HG03280 (cell line): ENCODE data around the gene HLA-A.

ENCODE experiments used
- ATAC-seq: cut with Tn5 transposase; IDR thresholded peaks from one replicate; pipeline ENCODE4 v1.9.1; 2021; ENCODE audit warnings: mild to moderate bottlenecking, moderate library complexity; ENCODE audit not compliant: unreplicated experiment

HLA-A gene

DNA sequence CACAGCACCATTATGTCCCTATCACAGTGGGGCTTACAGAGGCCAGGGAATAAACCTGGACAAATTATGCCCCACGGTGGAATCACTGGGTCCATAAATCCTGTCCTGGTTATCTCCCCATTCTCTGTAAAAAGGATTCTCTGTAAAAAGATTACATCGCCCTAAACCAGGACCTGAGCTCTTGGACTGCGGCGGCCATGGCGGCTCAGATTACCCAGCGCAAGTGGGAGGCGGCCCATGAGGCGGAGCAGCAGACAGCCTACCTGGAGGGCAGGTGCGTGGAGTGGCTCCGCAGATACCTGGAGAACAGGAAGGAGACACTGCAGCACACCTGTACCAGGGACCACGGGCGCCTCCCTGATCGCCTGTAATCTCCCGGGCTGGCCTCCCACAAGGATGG is 8.4 kb upstream of the HLA-A start:
- no peak for ATAC-seq

DNA sequence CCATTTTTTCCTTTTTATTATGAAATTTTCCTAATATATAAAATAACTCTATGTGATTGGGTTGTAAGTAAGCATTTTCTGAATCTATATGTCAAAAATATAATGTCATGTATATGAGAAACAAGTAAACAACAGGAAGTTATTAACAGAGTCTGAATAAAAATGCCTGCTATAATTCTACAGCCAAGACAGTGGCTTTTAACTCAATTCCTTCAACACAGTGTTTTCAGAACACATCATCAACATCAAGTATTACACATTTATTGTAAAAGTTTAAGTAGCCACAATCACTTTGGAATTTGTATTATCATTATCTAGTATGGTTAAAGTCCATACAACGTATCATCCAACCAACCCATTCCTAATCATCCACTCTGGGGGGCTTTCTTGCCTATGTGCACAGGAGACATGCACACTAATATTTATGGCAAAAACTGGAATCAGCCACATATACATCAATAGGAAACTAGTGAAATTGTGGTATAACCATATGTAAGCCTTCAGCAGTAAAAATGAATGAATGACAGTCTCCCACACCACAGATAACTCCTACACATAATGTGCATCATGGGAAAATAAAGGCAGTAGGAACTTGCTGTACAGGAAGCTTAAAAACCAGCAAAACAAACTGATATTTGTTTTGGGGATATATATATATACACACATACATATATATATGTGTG is 6.9 kb upstream of the HLA-A start:
- no peak for ATAC-seq

DNA sequence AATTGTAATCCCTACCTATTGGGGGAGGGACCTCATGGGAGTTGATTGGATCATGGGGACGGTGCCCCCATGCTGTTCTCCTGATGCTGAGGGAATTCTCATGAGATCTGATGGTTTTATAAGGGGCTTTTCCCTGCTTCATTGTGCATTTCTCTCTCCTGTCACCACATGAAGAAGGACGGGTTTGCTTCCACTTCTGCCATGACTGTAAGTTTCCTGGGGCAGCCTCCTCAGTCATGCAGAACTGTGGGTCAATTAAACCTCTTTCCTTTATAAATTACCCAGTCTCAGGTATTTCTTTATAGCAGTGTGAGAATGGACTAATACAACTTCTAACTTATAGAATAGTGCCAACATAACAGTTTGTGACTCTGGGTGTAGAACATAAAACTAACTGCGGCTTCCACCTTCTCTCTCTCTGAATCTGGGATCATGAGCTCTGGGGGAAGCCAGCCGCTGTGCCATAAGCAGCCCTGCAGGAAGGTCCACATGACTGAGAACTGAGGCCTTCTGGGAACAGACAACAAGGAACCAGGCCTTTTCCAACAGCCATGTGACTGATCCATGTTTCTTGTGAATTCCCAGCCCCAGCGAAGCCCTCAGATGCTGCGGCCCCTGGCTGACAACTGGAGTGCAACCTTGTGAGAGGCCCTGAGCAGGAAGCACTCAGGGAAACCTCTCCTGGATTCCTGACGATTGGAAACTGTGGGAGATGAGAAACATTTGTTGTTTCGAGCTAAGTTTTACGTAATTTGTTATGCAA is 3.4 kb upstream of the HLA-A start:
- no peak for ATAC-seq

DNA sequence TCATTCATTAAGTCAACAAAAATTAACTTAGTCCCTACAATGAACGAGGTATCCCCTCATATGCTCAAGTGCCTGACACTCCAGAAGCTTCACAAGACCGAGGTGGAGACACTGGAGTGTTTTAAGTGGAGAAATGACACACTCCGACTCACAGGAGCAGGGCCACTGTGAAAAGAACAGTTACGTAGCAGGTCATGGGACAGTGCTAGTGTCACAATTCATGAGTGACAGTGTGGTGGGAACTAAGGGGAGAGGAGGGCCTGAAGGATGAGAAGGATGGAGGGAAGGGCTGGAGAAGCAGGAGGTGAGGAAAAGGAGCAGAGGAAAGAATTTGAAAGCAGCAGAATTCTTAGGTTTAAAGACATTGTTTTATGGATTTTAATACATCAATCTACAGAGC is 1.3 kb upstream of the HLA-A start:
- ATAC-seq, result no peak

DNA sequence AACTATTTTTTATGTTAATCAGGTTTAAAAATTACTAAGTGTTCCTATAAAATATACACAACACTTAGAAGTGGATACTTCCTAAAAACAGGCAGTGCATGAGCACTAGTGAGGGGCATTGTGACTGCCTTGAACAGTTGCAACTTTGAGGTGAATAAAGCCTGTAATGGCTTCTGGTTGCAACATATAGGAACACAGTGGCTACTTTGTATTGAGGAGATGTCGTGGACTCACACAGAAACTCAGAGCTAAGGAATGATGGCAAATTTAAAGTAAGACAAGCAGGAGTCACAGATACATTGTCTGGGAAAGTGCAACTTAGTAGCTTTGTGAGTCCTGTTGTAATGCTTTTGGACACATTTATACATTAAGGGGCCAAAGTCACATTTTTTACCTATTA is 861 bp upstream of the HLA-A start:
- ATAC-seq, result no peak

DNA sequence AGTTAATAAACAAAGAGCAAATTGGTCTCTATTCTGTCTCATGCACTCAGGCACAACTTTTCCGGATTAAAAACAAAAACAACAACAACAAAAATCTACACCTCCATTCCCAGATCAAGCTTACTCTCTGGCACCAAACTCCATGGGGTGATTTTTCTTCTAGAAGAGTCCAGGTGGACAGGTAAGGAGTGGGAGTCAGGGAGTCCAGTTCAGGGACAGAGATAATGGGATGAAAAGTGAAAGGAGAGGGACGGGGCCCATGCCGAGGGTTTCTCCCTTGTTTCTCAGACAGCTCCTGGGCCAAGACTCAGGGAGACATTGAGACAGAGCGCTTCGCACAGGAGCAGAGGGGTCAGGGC is 437 bp upstream of the HLA-A start:
- ATAC-seq, result no peak

DNA sequence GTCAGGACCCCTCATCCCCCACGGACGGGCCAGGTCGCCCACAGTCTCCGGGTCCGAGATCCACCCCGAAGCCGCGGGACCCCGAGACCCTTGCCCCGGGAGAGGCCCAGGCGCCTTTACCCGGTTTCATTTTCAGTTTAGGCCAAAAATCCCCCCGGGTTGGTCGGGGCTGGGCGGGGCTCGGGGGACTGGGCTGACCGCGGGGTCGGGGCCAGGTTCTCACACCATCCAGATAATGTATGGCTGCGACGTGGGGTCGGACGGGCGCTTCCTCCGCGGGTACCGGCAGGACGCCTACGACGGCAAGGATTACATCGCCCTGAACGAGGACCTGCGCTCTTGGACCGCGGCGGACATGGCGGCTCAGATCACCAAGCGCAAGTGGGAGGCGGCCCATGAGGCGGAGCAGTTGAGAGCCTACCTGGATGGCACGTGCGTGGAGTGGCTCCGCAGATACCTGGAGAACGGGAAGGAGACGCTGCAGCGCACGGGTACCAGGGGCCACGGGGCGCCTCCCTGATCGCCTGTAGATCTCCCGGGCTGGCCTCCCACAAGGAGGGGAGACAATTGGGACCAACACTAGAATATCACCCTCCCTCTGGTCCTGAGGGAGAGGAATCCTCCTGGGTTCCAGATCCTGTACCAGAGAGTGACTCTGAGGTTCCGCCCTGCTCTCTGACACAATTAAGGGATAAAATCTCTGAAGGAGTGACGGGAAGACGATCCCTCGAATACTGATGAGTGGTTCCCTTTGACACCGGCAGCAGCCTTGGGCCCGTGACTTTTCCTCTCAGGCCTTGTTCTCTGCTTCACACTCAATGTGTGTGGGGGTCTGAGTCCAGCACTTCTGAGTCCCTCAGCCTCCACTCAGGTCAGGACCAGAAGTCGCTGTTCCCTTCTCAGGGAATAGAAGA is 978 bp downstream of the HLA-A start:
- peak; percentile 19 for ATAC-seq

DNA sequence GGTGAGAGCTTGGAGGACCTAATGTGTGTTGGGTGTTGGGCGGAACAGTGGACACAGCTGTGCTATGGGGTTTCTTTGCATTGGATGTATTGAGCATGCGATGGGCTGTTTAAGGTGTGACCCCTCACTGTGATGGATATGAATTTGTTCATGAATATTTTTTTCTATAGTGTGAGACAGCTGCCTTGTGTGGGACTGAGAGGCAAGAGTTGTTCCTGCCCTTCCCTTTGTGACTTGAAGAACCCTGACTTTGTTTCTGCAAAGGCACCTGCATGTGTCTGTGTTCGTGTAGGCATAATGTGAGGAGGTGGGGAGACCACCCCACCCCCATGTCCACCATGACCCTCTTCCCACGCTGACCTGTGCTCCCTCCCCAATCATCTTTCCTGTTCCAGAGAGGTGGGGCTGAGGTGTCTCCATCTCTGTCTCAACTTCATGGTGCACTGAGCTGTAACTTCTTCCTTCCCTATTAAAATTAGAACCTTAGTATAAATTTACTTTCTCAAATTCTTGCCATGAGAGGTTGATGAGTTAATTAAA is 3.0 kb downstream of the HLA-A start:
- ATAC-seq, result no peak

DNA sequence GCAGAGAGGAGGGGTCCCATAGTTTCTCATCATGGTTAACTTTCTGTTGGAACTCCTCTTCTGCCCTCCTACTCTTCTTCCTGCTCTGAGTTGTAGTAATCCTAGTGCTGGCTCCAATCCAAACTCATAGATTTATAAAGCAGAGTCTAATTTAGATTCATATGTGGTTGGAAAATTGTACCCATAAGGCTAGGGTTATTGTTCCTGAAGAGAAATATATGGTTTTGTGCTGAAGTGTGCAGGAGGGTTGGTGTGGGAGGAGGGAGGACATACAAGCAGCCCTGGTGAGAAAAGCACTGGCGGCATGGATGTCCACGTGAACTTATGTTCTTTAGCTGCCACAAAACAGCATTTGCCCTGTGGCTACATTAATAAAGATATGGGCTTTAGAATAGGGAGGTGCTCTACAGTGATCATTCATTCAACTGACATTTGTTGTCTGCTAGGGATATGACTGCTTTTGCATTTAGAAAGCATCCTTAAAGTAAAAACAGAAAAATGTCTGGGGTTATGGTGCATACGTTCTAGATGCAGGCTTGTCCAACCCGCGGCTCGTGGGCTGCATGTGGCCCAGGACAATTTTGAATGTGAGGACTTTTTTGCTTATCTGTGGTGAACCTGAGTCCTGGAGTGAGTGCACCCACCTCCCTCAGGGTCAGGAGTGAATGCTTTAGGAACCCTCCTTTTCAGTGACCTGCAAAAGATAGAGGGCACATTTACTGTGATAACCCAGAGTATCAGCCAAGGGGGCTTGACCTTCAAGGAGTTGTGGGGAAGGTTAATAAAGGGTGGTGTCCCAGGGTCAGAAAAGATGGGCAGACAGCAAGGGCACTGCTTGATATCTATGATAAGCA is 4.1 kb downstream of the HLA-A start:
- no peak for ATAC-seq

DNA sequence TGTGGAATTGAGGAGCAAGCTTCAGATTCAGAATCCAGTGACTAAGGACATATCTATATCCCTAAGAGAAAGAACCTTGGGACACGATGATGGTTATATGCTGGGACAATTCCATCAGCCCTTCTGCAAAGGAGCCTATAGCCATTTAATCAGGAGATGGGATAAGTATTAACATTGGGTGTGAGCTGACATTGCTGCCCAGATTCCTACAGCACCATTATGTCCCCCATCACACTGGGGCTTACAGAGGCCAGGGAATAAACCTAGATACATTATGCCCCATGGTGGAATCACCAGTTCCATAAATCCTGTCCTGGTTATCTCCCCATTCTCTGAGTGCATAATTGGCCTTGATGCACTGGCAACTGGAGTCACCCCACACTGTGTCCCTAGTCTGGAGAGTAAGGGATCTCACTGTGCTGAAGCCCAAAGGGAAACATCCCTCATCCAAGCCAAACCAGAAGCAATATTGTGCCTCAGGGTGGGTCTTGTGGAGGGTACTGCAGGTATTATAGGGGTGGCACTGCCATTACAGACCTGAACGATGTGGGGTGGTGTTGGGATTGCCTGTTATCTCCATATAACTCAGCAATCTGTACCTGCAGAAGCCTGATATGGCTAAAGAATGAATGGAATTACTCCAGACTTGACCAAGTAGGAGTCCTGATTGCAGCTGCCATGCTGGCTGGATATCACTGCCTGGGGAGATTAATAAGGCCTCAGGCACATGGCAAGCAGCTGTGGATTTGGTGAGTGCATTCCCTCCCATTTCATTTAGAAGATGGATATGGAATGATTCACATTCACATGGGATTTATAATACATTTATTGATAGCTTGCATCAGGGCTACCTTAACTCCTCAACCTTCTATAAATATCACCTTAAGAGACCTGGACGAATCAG is 5.0 kb downstream of the HLA-A start:
- ATAC-seq, result no peak

DNA sequence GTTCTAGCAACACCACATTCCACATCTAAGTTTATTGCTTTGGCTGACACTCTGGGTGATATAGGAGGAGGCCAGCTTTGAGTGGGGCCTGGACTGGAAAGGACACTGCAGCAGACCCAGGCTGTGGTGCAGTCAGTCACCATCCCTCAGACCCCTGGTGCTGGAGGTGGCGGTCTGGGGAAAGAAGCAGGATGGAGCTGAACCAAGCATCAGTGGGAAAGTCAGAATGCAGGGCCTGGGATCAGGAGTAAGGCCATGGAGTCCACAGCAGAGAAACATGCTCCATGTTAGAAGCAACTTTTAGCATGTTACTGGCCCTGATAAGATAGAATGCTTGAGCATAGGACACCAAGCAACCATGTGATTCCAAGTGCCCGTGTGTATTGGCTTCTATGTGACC is 5.9 kb downstream of the HLA-A start:
- no peak for ATAC-seq

DNA sequence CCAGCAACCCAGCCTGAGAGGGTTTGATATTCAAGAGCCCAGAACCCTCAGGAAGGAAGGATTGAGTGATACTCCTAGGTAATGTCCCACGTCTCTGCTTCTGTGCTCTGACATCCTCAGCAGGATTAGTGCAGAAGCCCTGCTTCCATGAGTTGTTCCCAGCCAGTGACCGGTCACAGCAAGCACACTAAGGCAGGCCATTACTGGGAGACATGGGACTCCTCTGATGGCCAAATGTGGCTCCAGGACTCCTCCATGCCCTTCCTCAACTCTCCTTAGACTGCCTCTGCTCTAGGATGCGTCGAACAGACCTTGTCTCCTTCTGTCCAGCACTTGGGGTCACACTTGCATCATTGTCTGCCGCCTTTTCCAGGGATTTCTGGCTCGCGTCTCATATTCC is 7.6 kb downstream of the HLA-A start:
- no peak for ATAC-seq

DNA sequence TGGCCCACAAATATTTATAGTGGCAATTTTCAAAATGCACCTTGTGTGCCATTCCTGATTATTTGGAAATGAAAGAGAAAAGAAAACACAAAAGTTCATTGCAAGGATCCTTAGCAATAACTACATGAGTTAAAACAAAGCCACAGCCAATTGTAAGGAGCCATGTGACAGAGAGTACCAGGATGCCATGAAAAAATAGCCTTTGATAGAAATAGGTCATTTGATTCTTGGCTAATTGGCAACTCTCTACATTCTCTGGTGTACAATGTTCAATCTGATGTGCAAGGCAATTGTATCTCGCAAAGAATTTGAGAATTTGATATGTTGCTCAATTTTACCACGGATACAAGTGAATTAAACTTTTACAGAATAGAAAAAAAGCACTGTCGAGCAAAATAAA is 9.6 kb downstream of the HLA-A start:
- ATAC-seq, result no peak

DNA sequence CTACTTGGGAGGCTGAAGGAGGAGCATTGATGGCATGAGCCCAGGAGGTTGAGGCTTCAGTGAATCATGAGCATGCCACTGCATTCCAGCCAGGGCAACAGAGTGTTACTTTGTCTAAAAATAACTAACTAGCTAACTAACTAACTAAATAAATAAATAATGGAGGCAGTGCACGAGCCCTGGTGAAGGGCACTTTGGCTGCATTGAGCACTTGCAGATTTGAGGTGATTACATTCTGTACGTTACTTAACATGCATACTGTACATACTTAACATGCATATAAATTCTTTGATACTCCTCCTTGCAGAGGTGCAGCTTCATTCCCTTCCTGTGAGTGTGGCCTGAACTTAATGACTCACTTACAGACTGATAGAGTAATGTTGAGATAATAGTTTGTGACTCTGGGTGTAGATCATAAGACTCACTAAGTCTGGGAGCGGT is 10.7 kb downstream of the HLA-A start:
- ATAC-seq, result no peak

DNA sequence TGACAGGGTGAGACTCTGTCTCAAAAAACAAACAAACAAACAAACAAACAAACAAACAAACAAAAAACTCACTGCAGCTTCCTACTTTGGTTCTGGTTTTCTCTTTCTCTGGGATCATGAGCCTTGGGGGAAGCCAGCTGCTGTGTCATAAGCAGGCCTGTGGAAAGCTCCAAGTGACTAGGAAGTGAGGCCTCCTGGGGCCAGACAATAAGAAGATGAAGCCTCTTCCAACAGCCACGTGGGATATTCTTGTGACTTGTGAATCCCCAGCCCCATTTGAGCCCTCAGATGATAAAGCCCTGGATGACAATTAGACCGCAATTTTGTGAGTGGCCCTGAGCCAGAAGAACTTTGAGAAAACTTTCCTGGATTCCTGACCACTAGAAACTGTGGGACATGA is 11.4 kb downstream of the HLA-A start:
- no peak for ATAC-seq

DNA sequence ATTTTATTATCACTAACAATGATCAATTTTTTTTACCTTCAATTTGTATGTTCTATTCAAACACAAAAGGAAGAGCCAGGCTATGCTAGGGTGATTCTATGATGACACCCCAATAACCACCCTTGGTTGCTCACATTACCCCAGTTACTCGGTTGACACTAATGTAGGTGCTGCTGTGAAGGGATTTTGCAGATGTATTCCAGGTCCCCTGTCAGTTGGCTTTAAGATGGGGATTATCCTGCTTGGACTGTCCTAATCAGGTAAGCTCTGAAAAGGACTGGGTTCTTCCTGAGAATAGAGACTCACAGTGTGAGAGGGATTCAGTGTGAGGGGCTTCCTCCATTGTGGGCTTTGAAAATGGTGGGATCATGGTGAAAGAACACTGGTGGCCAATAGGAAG is 11.9 kb downstream of the HLA-A start:
- no peak for ATAC-seq

DNA sequence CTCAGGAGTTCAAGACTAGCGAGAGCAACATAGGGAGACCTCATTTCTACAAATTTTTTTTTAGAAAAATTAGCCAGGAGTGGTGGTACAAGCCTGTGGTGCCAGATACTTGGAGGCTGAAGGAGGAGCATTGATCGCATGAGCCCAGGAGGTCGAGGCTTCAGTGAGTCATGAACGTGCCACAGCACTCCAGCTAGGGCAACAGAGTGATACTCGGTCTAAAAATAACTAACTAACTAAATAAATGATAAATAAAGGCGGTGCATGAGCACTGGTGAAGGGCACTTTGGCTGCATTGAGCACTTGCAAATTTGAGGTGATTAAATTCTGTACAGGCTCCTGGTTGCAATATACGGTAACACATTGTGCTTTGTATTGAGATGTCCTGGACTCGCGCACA is 13.5 kb downstream of the HLA-A start:
- ATAC-seq, result no peak

DNA sequence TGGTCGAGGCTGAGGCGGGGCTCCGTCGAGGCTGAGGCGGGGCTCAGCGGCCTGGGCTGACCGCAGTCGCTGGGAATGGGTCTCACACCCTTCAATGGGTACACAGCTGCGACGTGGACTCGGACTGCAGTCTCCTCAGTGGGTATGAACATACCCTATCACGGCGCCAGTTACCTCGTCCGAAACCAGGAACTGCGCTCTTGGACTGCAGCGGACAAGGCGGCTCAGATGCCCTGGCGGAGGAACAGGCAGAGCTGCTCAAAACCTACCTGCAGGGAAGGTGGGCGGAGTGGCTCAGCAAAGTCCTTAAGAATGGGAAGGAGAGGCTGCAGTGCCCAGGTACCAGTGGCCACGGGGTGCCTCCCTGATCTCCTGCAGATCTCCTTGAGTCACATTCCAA is 14.2 kb downstream of the HLA-A start:
- no peak for ATAC-seq

DNA sequence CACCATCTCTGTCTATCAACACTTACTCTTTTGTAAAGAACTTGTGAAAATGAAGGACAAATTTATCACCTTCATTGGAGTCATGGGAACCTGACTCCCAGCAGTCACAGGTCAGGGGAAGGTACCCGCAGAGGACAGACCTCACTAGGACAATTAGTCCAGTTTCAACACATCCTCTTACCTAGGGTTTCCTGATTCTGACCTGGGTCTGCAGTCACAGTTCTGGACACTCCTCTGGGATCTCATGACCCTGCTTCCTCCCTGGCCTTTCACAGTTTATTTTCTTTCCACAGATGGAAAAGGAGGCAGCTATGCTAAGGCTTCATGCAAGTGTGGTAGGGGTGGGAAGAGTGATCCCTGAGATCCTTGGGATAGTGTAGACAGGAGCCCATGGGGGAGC is 15.7 kb downstream of the HLA-A start:
- ATAC-seq, result no peak

DNA sequence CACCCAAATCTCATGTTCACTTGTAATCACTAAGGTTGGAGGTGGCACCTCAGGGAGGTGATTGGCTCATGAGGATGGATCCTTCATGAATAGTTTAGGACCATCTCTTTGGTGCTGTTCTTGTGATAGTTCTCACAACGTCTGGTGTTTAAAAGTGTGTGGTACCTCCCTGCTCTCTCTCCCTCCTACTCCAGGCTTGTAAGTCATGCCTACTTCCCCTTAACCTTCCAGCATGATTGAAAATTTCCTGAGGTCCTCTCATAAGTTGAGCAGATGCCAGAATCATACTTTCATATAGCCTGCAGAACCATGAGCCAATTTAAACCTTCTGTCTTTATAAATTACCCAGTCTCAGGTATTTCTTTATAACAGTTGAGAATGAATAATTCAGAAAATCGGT is 16.6 kb downstream of the HLA-A start:
- ATAC-seq, result no peak
